Measurements from ENCODE around the gene ASZ1.

The ASZ1 gene

DNA sequence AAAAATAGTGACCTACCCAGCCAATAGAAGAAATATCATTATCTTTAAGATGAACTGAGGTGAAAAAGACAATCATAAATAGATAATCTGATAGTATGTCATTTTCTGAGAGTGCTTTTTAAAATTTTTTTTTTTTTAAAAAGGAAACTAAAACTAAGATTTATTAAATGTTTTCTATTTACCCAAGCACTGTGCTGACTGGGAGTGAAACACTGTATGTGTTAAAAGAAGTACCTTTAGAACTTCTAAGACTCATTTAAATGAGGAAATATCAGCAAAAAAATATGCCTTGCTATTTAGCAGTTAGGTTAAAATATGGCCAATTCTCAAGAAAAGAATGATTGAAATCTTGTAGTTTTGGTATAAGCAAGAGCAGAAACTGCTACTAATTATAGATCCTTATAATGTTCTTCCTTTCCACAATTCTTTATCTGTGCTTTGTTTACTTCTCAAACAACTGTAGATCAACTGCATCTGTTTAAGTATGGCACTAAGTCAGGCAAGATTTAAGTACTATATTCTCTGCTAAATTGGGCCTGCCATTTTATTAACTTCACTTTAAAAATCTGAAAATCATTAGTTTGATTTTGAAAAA is 64.9 kb downstream of the ASZ1 start:
- in situ Hi-C loops (cut with HindIII; ENCODE audit: low pct_ligation_motif_present, low pct_unique_long_range_greater_than_20kb, low sequenced_read_pairs), result no loop called here
- no peak for DNase-seq

DNA sequence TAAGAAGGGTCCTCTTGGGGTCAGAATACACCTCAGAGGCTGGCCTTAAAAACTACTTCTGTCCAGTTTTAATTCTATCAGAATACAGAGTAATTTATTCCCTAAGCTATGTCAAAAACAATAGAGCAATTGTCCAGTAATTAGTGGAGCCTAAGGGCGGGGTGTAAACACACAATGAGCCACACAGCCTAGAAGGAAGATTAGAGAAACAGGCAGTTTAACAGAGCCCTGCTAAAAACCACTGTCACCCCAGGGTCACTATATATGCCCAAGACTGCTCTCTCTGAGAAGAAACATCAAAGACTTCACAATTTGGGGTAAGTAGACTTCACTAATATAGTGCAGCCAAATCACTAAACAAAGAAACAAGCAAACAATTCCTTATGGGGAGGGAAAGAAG is 77.3 kb downstream of the ASZ1 start:
- no peak for DNase-seq
- in situ Hi-C loops (cut with HindIII; ENCODE audit: low pct_ligation_motif_present, low pct_unique_long_range_greater_than_20kb, low sequenced_read_pairs), result no loop called here

DNA sequence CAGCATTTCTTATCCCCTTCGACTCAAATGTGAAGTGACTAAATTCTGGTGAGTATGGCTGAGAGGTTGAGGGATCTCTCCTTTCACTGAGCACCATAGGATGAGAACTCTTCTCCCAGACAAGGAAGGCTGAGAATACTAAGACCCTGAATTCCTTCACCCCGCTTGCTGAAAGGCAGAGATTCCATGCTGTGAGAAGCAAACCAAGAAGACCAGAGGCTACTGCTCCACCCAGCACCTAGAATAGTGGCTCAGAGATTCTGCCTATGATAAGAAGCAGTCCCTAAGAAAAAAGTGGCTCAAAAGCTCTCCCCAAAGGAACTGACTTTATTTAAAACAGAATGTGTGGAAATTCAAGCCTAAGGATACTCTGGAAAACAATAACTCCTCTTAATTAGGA is 77.7 kb downstream of the ASZ1 start:
- DNase-seq, result no peak
- in situ Hi-C loops (cut with HindIII; ENCODE audit: low pct_ligation_motif_present, low pct_unique_long_range_greater_than_20kb, low sequenced_read_pairs), result no loop called here

GRCh38 chr7:117347962-117348672 is 79.2 kb downstream of the ASZ1 start:
- in situ Hi-C loops (cut with HindIII; ENCODE audit: low pct_ligation_motif_present, low pct_unique_long_range_greater_than_20kb, low sequenced_read_pairs), result no loop called here
- DNase-seq, result no peak

GRCh38 chr7:117347480-117347879 is 79.8 kb downstream of the ASZ1 start:
- DNase-seq, result no peak
- in situ Hi-C loops (cut with HindIII; ENCODE audit: low pct_ligation_motif_present, low pct_unique_long_range_greater_than_20kb, low sequenced_read_pairs), result no loop called here

GRCh38 chr7:117346161-117346560 is 81.1 kb downstream of the ASZ1 start:
- in situ Hi-C loops (cut with HindIII; ENCODE audit: low pct_ligation_motif_present, low pct_unique_long_range_greater_than_20kb, low sequenced_read_pairs), result no loop called here
- DNase-seq, result no peak

GRCh38 chr7:117338020-117338419 is 89.3 kb downstream of the ASZ1 start:
- DNase-seq, result no peak
- in situ Hi-C loops (cut with HindIII; ENCODE audit: low pct_ligation_motif_present, low pct_unique_long_range_greater_than_20kb, low sequenced_read_pairs), result no loop called here

GRCh38 chr7:117333168-117333567 is 94.1 kb downstream of the ASZ1 start:
- no peak for DNase-seq
- in situ Hi-C loops (cut with HindIII; ENCODE audit: low pct_ligation_motif_present, low pct_unique_long_range_greater_than_20kb, low sequenced_read_pairs), result no loop called here

DNA sequence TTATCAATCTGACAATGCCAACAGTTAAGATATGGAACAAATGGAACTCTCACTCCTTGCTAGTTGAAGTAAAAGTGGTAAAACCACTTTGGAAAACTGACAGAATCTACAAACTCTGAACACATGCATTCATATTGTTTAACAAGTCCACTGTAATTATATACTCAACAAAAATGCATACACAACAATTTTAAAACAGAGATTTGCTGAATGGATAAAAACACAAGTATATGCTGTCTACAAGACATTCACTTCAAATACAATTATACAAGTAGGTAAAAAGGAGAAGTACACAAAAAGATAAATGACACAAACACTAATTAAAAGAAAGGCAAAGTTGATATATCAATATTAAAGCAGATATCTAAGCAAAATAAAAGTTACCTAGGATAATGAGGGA is 95.3 kb downstream of the ASZ1 start:
- in situ Hi-C loops (cut with HindIII; ENCODE audit: low pct_ligation_motif_present, low pct_unique_long_range_greater_than_20kb, low sequenced_read_pairs), result no loop called here
- DNase-seq, result no peak

DNA sequence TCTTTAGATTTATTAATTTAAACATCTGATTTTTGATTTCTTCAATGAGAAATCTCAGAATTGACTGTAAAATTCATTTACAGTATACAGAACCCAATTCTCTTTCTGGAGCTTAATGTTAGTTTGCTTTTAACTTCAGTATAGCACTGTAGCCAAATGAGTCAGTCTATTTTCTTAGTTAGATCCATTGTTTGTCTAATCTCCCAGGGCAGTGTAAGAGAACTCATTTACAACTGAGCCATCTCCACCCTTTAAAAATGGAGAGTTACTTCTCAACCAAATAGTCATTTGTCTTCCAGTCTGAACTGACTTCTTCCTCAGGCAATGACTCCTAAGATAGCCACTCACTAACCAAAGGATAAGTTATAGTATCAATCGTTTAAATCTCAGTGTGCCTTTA is 101.5 kb downstream of the ASZ1 start:
- DNase-seq, result no peak

DNA sequence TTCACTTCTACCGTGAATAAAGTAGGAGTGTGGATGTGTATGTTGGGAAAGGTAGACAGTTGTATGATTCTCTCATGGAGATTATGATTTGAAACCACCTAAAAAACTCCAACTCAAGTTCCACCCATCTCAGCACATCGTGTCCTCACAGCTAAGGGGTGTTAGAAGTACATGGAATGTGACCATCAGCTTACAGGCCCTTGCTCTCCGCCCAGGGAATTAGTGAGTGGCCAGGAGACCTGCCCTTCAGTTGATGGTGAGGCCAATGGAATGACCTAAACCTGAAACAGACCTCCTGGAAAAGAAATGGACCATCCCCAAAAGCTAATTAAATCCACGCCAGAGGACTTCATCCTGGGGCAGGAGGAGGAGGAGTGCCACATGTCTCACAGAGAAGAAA is 102.3 kb downstream of the ASZ1 start:
- DNase-seq, result no peak
- in situ Hi-C loops (cut with HindIII; ENCODE audit: low pct_ligation_motif_present, low pct_unique_long_range_greater_than_20kb, low sequenced_read_pairs), result no loop called here

More for the DNA sequence above, 101.5 kb downstream of the ASZ1 start:
- in situ Hi-C loops (cut with HindIII; ENCODE audit: low pct_ligation_motif_present, low pct_unique_long_range_greater_than_20kb, low sequenced_read_pairs), result no loop called here

- peak; percentile 13 for DNase-seq
- in situ Hi-C loops (cut with HindIII; ENCODE audit: low pct_ligation_motif_present, low pct_unique_long_range_greater_than_20kb, low sequenced_read_pairs), result no loop called here
Measured at GRCh38 chr7:117323851-117324711, 103.2 kb downstream of the ASZ1 start.

DNA sequence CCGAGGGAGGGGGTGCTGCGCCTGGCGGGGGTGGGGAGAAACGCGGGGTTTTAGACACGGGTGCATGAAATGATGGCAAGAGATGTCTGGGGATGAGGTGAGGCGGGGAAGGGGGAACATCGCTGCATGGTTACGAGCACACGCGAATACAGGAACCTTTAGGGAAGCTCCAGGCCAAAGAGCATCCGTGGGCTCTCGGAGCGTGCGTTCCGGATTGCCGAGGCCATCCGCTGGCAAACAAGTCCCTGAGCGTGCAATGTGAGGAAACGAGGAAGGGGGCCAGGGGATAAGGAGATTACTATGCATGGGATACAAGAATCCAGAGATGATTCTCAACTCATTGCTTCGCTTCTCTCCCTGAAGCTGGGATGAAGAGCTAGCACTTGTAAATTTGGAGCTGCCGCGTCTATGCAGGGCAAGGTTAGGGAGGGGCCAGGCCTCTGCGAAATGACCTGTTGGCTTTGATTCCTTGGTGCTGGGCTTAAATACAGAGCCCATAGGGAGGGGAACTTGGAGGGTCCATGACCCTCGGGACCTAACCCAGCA is 103.9 kb downstream of the ASZ1 start:
- in situ Hi-C loops (cut with HindIII; ENCODE audit: low pct_ligation_motif_present, low pct_unique_long_range_greater_than_20kb, low sequenced_read_pairs), result no loop called here
- peak; percentile 23 for DNase-seq

GRCh38 chr7:117322741-117323304 is 104.5 kb downstream of the ASZ1 start, which contains the start of gene WNT2:
Gene WNT2, minus strand, starts transcription at chr7:117323058. Its CDS starts 69 bp downstream, at chr7:117322989.
- no peak for DNase-seq
- in situ Hi-C loops (cut with HindIII; ENCODE audit: low pct_ligation_motif_present, low pct_unique_long_range_greater_than_20kb, low sequenced_read_pairs), result no loop called here

- in situ Hi-C loops (cut with HindIII; ENCODE audit: low pct_ligation_motif_present, low pct_unique_long_range_greater_than_20kb, low sequenced_read_pairs), result no loop called here
- DNase-seq, result no peak
Measured at GRCh38 chr7:117320523-117320922, 106.8 kb downstream of the ASZ1 start.

DNA sequence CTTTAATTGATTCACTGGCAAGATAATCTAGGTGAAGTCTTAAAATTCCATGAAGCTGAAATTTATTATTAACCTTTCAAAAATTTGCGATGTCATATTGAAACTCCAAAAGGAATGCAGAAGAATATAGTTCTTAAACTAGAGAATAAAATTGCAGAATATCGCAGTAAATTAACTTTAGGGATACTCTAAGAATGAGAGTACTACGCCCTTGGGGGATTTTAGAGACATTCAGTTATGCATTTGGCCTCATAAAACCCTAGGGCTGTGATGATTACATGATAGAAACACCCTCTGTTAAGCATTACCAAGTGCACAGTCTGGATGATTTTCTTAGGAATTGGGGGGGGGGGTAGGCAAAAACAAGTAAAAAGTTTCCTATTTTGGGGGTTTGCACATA is 108.1 kb downstream of the ASZ1 start:
- in situ Hi-C loops (cut with HindIII; ENCODE audit: low pct_ligation_motif_present, low pct_unique_long_range_greater_than_20kb, low sequenced_read_pairs), result no loop called here
- DNase-seq, result no peak

DNA sequence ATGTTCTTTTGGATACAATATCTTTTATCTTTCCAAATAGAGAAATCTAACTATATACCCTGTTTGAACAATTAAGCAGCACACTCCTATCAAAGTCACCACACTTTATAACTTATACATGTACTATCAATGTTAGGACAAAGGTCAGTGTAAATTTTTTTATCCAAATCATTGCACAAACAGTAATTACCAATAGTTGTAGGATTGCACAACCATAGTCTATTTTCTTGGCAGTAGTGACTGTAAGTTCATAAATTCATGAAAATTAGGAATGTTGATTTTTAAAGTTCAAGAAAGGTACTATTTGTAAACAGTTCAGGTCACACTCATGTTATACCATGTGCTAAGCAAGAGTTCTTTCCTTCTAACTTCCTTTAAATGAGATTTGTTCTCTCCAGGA is 113.7 kb downstream of the ASZ1 start:
- in situ Hi-C loops (cut with HindIII; ENCODE audit: low pct_ligation_motif_present, low pct_unique_long_range_greater_than_20kb, low sequenced_read_pairs), result no loop called here
- no peak for DNase-seq

All from ACHN (cell line).